HG02981 (cell line): ENCODE data around the gene PLP1.
"Not testable (repeated sequence)": the region's sequence is repeated elsewhere in the genome, so short reads cannot be mapped to it uniquely, and the experiment has no call there.

ENCODE experiments used
- ATAC-seq: cut with Tn5 transposase; IDR thresholded peaks from one replicate; pipeline ENCODE4 v1.9.1; 2021; ENCODE audit warnings: mild to moderate bottlenecking, moderate library complexity; ENCODE audit not compliant: unreplicated experiment

Gene PLP1

GRCh38 chrX:103776546-103776945 lies at the start of gene PLP1:
PLP1 (plus strand) TSS chrX:103776840; CDS start chrX:103776996, 156 bp downstream.
- no peak for ATAC-seq

GRCh38 chrX:103727115-103727514 lies 49.5 kb upstream of the PLP1 start:
- no peak for ATAC-seq

GRCh38 chrX:103729015-103729414 lies 47.6 kb upstream of the PLP1 start:
- ATAC-seq: no peak

GRCh38 chrX:103730147-103730795 lies 46.4 kb upstream of the PLP1 start:
- no peak for ATAC-seq

- no peak for ATAC-seq
Observed at GRCh38 chrX:103730796-103731493, 45.7 kb upstream of the PLP1 start.

GRCh38 chrX:103733017-103733416 lies 43.6 kb upstream of the PLP1 start:
- ATAC-seq: no peak

- ATAC-seq: no peak
Observed at GRCh38 chrX:103734125-103734760, 42.4 kb upstream of the PLP1 start.

GRCh38 chrX:103737696-103738095 lies 38.9 kb upstream of the PLP1 start:
- no peak for ATAC-seq

- ATAC-seq: no peak
Observed at GRCh38 chrX:103739421-103739820, 37.2 kb upstream of the PLP1 start.

GRCh38 chrX:103741879-103742278 lies 34.8 kb upstream of the PLP1 start:
- ATAC-seq: no peak

- ATAC-seq: no peak
Observed at GRCh38 chrX:103742339-103742738, 34.3 kb upstream of the PLP1 start.

GRCh38 chrX:103747163-103747562 lies 29.5 kb upstream of the PLP1 start:
- ATAC-seq: no peak

- ATAC-seq: no peak
Observed at GRCh38 chrX:103754401-103754800, 22.2 kb upstream of the PLP1 start.

GRCh38 chrX:103756736-103757135 lies 19.9 kb upstream of the PLP1 start:
- no peak for ATAC-seq

- no peak for ATAC-seq
Observed at GRCh38 chrX:103758555-103758954, 18.1 kb upstream of the PLP1 start.

GRCh38 chrX:103763541-103763940 lies 13.1 kb upstream of the PLP1 start:
- ATAC-seq: not testable (repeated sequence)

GRCh38 chrX:103766813-103767555 lies 9.7 kb upstream of the PLP1 start:
- not testable (repeated sequence) for ATAC-seq

- ATAC-seq: no peak
Observed at GRCh38 chrX:103773445-103773844, 3.2 kb upstream of the PLP1 start.

GRCh38 chrX:103774070-103774642 lies 2.5 kb upstream of the PLP1 start:
- no peak for ATAC-seq

- ATAC-seq: no peak
Observed at GRCh38 chrX:103779141-103779789, 2.6 kb downstream of the PLP1 start.
